Psoas muscle (tissue), 8 donors: ENCODE results near the gene SLC16A9. TPM values are rescaled to one million over a fixed set of nuclear protein-coding genes. Genes with fewer than 3 reads are reported as not detected.

Experiments
- ATAC-seq, 4 donors: fragments of 200-7000 bp; cut with Tn5 transposase; one replicate each; pipeline ENCODE4 v1.9.1; 2020; ENCODE audit warnings: moderate library complexity in 3 of 4, mild to moderate bottlenecking in 2 of 4
- DNase-seq, 2 donors: peaks; one replicate each; pipeline ENCODE4 v3.0.0-alpha.2; 2020
- H3K27ac ChIP-seq: fragments of 200-600 bp; one replicate; pipeline ENCODE4 v1.8.0; 2022
- H3K27me3 ChIP-seq, 3 donors: fragments of 200-600 bp in 1 of 3; one replicate each; pipeline versions ENCODE4 v1.6.1 to v1.8.0; 2013 to 2022; ENCODE audit warnings: low read length in 2 of 3, mild to moderate bottlenecking in 2 of 3, moderate library complexity in 1 of 3; ENCODE audit not compliant: insufficient read depth in 3 of 3
- H3K36me3 ChIP-seq, 2 donors: fragments of 200-600 bp in 1 of 2; one replicate each; pipeline versions ENCODE4 v1.6.1 to v1.8.0; 2013 to 2022; ENCODE audit warnings: low read depth in 1 of 2, mild to moderate bottlenecking in 1 of 2, moderate library complexity in 1 of 2; ENCODE audit not compliant: insufficient read depth in 1 of 2
- H3K4me1 ChIP-seq: fragments of 200-600 bp; one replicate; pipeline ENCODE4 v1.8.0; 2022
- H3K4me3 ChIP-seq: fragments of 200-600 bp; one replicate; pipeline ENCODE4 v1.8.0; 2022; ENCODE audit warnings: mild to moderate bottlenecking
- H3K9me3 ChIP-seq: fragments of 200-600 bp; one replicate; pipeline ENCODE4 v1.8.0; 2022
- WGBS, 3 donors: extraction: QIAGEN DNeasy Blood & Tissue Kit; methylation state at CpG; one replicate each; pipeline versions ENCODE4 v1.1.6 to v1.1.7; 2013; 5-methylcytosine and 5-hydroxymethylcytosine counted together
- intact Hi-C, 2 donors: fragments of 100-400 bp; cut with DNase I; formaldehyde crosslinking; loops; one replicate each; pipeline versions ENCODE4 v1.11.0 to v1.14.2; 2022
- polyA plus RNA-seq, 3 donors: library from polyadenylated mRNA; stranded (reverse); fragments of 200-250 nt; gene quantifications; one replicate each; pipeline ENCODE4 v1.2.3, GENCODE V29; 2013
- total RNA-seq, 4 donors: library from RNA; stranded (reverse); fragmentation: NEBNext Ultra II Directional in 2 of 4; extraction: Animal tissue kit (Norgen Biotek cat#: 25700) in 2 of 4; gene quantifications; one replicate each; pipeline versions ENCODE4 v1.2.1 to v1.2.4, GENCODE V29; 2021 to 2023
- TF ChIP-seq, protein P1 (sequence below): fragments of 200-600 bp; IDR thresholded peaks from one replicate; pipeline ENCODE4 v1.8.0; 2022; ENCODE audit warnings: antibody characterized with exemption
- donor health status: healthy with polysubstance abuse.
- donor health status: DM: no; HTN: no; CAD: no; lungs with moderate emphysema.
- donor health status: Bipolar disorder and iron deficiency.
- donor health status: healthy.
- donor health status: DM: yes; HTN: yes; CAD: no.
- donor health status: DM: no; HTN: no; CAD: no.
- donor health status: DM: no; HTN: no; CAD: no.
- donor health status: DM: yes; HTN: yes; CAD: no.

SLC16A9 gene
- total and polyA plus RNA-seq, 7 donors = 0.01 to 3.1 (median 0.84) TPM

DNA sequence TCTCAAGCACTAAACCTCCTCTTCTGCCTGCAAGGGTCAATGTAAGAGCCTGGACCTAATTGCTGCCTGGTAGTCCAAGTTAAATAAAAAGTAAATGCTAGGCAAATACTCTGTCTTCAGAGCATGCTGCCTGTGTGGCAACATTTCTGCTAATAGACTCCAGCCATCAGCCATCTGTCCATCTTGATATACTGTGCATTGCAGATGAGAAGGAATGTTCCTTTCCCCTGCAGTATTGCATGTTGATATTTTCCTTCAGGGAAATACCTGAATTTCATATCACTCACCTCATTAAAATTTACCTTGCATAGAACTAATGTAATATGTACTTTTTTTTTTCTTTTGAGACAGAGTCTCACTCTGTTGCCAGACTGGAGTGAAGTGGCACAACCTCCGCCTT lies 87.9 kb downstream of the SLC16A9 start:
- DNase-seq (no peak), ATAC-seq (no peak)
- no peaks in the 10 kb centered on the region for H3K27me3 ChIP-seq
- H3K4me3 ChIP-seq = no peak overlapping the region
- intact Hi-C loops = loop anchor here (2.0 to 5.0 kb wide), 2 partner anchors 379 to 669 kb away; no protein-coding TSS in a partner anchor
- no peaks in the 10 kb centered on the region for H3K36me3 ChIP-seq
- WGBS, 3 donors = 100% methylated on average over 1 of the region's 1 CpG
- no peaks in the 10 kb centered on the region for H3K9me3 ChIP-seq
- H3K27ac ChIP-seq = no peak overlapping the region
- TF ChIP-seq, protein P1, sequence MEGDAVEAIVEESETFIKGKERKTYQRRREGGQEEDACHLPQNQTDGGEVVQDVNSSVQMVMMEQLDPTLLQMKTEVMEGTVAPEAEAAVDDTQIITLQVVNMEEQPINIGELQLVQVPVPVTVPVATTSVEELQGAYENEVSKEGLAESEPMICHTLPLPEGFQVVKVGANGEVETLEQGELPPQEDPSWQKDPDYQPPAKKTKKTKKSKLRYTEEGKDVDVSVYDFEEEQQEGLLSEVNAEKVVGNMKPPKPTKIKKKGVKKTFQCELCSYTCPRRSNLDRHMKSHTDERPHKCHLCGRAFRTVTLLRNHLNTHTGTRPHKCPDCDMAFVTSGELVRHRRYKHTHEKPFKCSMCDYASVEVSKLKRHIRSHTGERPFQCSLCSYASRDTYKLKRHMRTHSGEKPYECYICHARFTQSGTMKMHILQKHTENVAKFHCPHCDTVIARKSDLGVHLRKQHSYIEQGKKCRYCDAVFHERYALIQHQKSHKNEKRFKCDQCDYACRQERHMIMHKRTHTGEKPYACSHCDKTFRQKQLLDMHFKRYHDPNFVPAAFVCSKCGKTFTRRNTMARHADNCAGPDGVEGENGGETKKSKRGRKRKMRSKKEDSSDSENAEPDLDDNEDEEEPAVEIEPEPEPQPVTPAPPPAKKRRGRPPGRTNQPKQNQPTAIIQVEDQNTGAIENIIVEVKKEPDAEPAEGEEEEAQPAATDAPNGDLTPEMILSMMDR = no peak
- H3K4me1 ChIP-seq = no peaks in the 10 kb centered on the region

DNA sequence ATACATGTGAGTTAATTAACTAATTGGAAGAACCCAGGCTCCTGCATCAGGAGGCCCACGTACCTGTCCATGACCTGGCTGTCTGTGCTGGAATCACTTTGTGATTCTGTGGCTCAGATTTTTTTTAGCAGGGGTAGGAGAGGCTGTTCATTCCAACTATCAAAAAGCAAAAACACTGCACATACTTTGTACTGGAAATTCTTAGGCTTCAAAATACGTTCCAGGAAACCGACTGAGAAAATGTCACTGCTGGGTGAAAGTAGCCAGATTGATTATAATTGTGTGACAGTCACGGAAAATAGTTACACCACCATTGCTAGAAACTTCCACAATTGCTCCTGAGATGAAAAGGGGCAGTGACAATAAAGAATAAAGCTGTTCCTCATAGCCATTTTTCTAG lies 91.0 kb downstream of the SLC16A9 start:
- WGBS, 3 donors = 43 to 51% (median 44%) methylated on average over 4 of the region's 4 CpGs
- Histone ChIP-seq H3K9me3 (no peaks in the 10 kb centered on the region), H3K4me3 (no peak overlapping the region), H3K27me3 (no peaks in the 10 kb centered on the region), H3K4me1 (no peaks in the 10 kb centered on the region), H3K27ac (no peak overlapping the region), H3K36me3 (no peaks in the 10 kb centered on the region)
- no peak for ATAC-seq
- TF ChIP-seq, protein P1 = no peak
- intact Hi-C loops = no loop called here
- DNase-seq = no peak

DNA sequence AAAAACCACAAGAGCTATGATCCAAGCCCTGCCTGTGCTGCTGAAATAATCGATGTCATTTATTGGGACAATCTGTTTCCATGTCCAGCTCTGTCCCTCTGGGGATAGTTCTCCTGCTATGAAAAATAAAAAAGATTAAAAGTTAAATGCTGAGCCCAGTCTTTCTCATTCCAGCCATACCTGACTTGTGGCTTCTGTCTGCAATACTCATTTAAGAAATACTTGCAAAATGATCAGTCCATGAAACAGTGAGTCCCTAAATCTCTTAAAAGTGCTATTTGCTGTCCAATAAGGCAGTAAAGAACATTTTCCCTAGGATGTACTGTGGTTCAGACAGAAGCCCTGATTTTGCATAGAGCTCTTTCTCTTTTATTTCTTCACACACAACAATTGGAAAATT lies 91.7 kb downstream of the SLC16A9 start:
- Histone ChIP-seq H3K36me3 (no peaks in the 10 kb centered on the region), H3K27ac (no peak overlapping the region), H3K4me1 (no peaks in the 10 kb centered on the region), H3K9me3 (no peaks in the 10 kb centered on the region), H3K27me3 (no peaks in the 10 kb centered on the region), H3K4me3 (no peak overlapping the region)
- TF ChIP-seq, protein P1 = no peak
- intact Hi-C loops = no loop called here
- DNase-seq (no peak), ATAC-seq (no peak)
- 9 to 31% (median 30%) methylated on average over 1 of the region's 1 CpG for WGBS, 3 donors

DNA sequence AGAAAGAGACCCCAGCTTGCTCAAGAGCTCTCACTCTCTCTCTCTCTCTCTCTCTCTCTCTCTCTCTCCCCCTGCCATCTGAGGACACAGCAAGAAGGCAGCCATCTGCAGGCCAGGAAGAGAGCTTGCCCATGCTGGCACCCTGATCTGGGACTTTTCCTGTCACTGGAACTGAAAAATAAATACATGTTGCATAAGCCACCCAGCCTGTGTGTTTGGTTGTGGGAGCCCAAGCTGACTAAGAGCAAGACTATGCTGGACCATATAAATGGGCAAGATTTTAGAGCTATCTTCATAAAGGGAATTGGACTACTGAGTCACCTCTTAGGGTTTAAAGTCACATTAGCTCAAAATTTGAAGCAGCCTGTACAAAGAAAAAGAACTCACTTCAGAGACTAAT lies 98.6 kb downstream of the SLC16A9 start:
- DNase-seq = no peak
- intact Hi-C loops = no loop called here
- no peaks in the 10 kb centered on the region for H3K4me1 ChIP-seq
- H3K27ac ChIP-seq = no peak overlapping the region
- H3K4me3 ChIP-seq = no peak overlapping the region
- H3K27me3 ChIP-seq = no peaks in the 10 kb centered on the region
- no peaks in the 10 kb centered on the region for H3K36me3 ChIP-seq
- no peak for ATAC-seq
- TF ChIP-seq, protein P1 = no peak
- H3K9me3 ChIP-seq = no peaks in the 10 kb centered on the region

DNA sequence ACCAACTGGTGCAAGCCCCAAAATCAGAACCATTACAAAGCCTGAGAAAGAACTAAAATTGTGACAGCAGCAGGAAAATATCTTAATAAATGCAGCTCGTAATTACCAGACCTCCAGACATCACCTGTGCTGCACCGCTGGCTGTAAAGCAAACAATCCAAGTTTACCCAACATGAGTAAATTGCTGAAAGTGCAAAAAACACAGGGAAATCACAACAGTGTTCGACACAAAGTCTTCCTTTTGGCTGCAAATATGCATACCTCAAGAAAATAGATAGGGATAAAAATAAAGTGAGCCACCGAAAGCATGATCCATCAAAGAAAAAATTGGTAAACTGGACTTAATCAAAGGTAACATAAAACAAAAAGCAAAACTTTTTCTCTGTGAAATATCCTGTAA lies 101.7 kb downstream of the SLC16A9 start:
- H3K27ac ChIP-seq = no peak overlapping the region
- intact Hi-C loops = no loop called here
- ATAC-seq (no peak), DNase-seq (no peak)
- 76 to 84% (median 78%) methylated on average over 4 of the region's 4 CpGs for WGBS, 3 donors
- H3K9me3 ChIP-seq = no peaks in the 10 kb centered on the region
- TF ChIP-seq, protein P1 = no peak
- H3K4me1 ChIP-seq = no peaks in the 10 kb centered on the region
- no peak overlapping the region for H3K4me3 ChIP-seq
- H3K27me3 ChIP-seq = no peaks in the 10 kb centered on the region
- H3K36me3 ChIP-seq = no peaks in the 10 kb centered on the region
